Mesendoderm (in vitro differentiated cells): ENCODE measurements around the gene OR2T2.
"Not testable (repeated sequence)": the region's sequence is repeated elsewhere in the genome, so short reads cannot be mapped to it uniquely, and the experiment has no call there.

Source experiments
- DNase-seq: peaks from one replicate; pipeline ENCODE4 v3.0.0; 2013
- H2AK5ac ChIP-seq: 2 replicates; pipeline ENCODE4 v1.6.1; 2013; ENCODE audit warnings: low read length, inconsistent platforms
- H2BK120ac ChIP-seq: 2 replicates; pipeline ENCODE4 v1.6.1; 2013; ENCODE audit warnings: low read depth, mild to moderate bottlenecking, low read length, moderate library complexity, mixed read lengths
- H2BK15ac ChIP-seq: replicated peaks from 2 replicates; pipeline ENCODE4 v1.6.1; 2013; ENCODE audit warnings: low read depth, mild to moderate bottlenecking, moderate library complexity
- H2BK5ac ChIP-seq: 2 replicates; pipeline ENCODE4 v1.6.1; 2013; ENCODE audit warnings: low read length, inconsistent platforms
- H3K18ac ChIP-seq: 2 replicates; pipeline ENCODE4 v1.6.1; 2013; ENCODE audit warnings: mild to moderate bottlenecking, low read length, mixed read lengths
- H3K23ac ChIP-seq: one replicate; pipeline ENCODE4 v1.6.1; 2013; ENCODE audit warnings: low read length
- H3K27ac ChIP-seq: 2 replicates; pipeline ENCODE4 v1.5.1; 2013; ENCODE audit warnings: low read depth, mild to moderate bottlenecking, inconsistent platforms, low read length, moderate library complexity
- H3K27me3 ChIP-seq: 2 replicates; pipeline ENCODE4 v1.6.1; 2013; ENCODE audit warnings: low read length, control low read depth, mild to moderate bottlenecking, inconsistent platforms; ENCODE audit not compliant: insufficient read depth, poor library complexity
- H3K36me3 ChIP-seq: 2 replicates; pipeline ENCODE4 v1.6.1; 2013; ENCODE audit warnings: low read length, inconsistent platforms; ENCODE audit not compliant: control insufficient read depth, insufficient read depth
- H3K4ac ChIP-seq: one replicate; pipeline ENCODE4 v1.6.1; 2013; ENCODE audit warnings: low read depth, mild to moderate bottlenecking, low read length, moderate library complexity
- H3K4me1 ChIP-seq: 2 replicates; pipeline ENCODE4 v1.6.1; 2013; ENCODE audit warnings: low read depth, low read length, inconsistent platforms; ENCODE audit not compliant: control insufficient read depth
- H3K4me2 ChIP-seq: 2 replicates; pipeline ENCODE4 v1.6.1; 2013; ENCODE audit warnings: low read length
- H3K4me3 ChIP-seq: 2 replicates; pipeline ENCODE4 v1.5.1; 2013; ENCODE audit warnings: mild to moderate bottlenecking, low read length
- H3K56ac ChIP-seq: one replicate; pipeline ENCODE4 v1.6.1; 2013; ENCODE audit warnings: low read length
- H3K79me1 ChIP-seq: 2 replicates; pipeline ENCODE4 v1.6.1; 2013; ENCODE audit warnings: low read length, inconsistent platforms
- H3K79me2 ChIP-seq: 2 replicates; pipeline ENCODE4 v1.6.1; 2013; ENCODE audit warnings: mild to moderate bottlenecking, low read length; ENCODE audit not compliant: control insufficient read depth, insufficient read depth
- H3K9ac ChIP-seq: 2 replicates; pipeline ENCODE4 v1.6.1; 2013; ENCODE audit warnings: low read length, inconsistent platforms
- H4K5ac ChIP-seq: one replicate; pipeline ENCODE4 v1.6.1; 2013; ENCODE audit warnings: low read length
- H4K8ac ChIP-seq: one replicate; pipeline ENCODE4 v1.6.1; 2013; ENCODE audit warnings: low read depth, mild to moderate bottlenecking, control low read depth, low read length, moderate library complexity
- WGBS: extraction: QIAGEN DNeasy Blood & Tissue Kit; methylation state at CpG from one replicate; pipeline ENCODE4 v1.1.7; 2013; ENCODE audit warnings: low lambda C conversion rate, missing lambda C conversion rate; ENCODE audit not compliant: insufficient coverage; ENCODE audit errors: extremely low coverage; 5-methylcytosine and 5-hydroxymethylcytosine counted together

Gene OR2T2

DNA sequence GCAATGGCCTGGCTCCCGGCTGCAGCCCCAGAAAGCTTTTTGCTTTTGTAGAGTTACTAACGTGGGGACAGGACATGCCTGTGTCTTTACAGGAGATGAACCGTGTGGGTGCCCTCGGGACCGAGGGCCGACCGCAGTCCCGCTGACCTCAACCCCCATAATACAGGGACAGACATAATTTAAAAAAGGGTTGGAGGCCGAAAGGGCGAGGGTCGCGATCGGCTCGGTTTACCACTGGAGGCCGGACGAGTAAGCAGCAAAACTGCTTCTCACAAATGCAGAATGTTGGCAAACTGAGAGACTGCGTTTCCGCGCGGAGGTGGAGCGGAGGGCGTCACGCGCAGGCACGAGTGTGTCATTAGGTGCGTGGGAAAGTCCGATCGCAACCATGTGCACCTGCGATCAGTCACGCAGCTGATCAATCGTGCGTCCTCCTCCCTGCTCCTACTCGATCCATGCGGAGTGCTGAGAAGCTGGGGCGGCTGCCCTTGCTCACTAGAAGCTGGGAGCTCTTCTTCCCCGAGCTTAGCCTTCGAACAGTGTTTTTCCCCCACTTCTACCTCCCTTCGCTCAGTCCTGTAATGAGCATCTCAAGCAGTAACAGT is 11.5 kb upstream of the OR2T2 start:
- H3K4me2 ChIP-seq, H3K4me1 ChIP-seq, H3K36me3 ChIP-seq, H3K27ac ChIP-seq, H3K4me3 ChIP-seq, H3K4ac ChIP-seq, H2AK5ac ChIP-seq, H4K5ac ChIP-seq, H3K56ac ChIP-seq, H3K9ac ChIP-seq, H4K8ac ChIP-seq, H2BK15ac ChIP-seq, DNase-seq, H3K79me2 ChIP-seq, H3K18ac ChIP-seq, H2BK120ac ChIP-seq, H3K23ac ChIP-seq, H2BK5ac ChIP-seq, H3K27me3 ChIP-seq, H3K79me1 ChIP-seq: not testable (repeated sequence)
- no CpG with 5 or more reads among the region's 38 CpGs for WGBS

DNA sequence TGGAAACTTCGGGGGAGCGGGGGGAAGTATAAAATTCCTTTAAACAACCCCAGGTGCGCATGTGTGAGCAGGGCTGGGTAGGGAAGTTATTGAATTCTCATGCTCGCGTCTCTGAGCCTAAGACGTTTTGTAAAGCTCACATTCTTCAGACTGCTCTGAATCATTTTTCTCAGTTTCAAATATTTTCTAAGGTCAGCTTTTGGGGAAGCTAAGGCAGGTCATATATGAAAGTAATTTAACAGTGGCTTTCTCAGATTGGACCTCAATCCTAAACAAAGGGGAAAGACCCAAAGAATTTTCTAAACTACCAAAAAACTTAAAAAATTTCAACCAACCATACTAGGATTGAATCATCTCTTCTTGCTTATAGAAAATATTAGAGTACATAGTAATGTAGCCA is 10.5 kb upstream of the OR2T2 start:
- H3K27ac ChIP-seq, H3K79me2 ChIP-seq, H2BK15ac ChIP-seq, H4K8ac ChIP-seq, H3K56ac ChIP-seq, H3K79me1 ChIP-seq, H3K18ac ChIP-seq, H4K5ac ChIP-seq, H3K4me1 ChIP-seq, H2BK120ac ChIP-seq, H3K23ac ChIP-seq, H2AK5ac ChIP-seq, DNase-seq, H3K4me3 ChIP-seq, H3K36me3 ChIP-seq, H3K27me3 ChIP-seq, H2BK5ac ChIP-seq, H3K4me2 ChIP-seq, H3K4ac ChIP-seq, H3K9ac ChIP-seq: not testable (repeated sequence)
- WGBS = no CpG with 5 or more reads among the region's 6 CpGs

DNA sequence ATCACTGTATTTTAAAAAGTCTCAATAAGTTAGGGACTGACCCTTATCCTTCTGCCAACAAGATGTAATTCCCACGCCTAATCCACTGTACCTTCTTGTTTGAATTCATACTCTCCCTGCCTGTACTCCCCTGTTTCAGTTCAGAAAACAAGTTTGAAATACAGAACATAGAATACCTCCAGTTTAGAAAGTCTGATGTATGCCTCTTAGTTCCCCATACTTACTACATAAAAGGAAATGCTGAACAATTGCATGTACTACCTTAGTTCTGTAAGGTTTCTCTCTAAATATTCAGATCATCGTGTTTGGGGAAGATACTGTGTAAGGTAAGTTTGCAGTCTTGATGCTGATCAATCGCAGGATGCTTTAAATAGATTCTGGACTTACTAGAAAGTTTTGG is 9.1 kb upstream of the OR2T2 start:
- not testable (repeated sequence) for H3K4me2 ChIP-seq, H3K56ac ChIP-seq, H3K23ac ChIP-seq, H3K27me3 ChIP-seq, H2BK120ac ChIP-seq, H3K79me2 ChIP-seq, H4K8ac ChIP-seq, H4K5ac ChIP-seq, H3K27ac ChIP-seq, H3K79me1 ChIP-seq, H3K4me1 ChIP-seq, H2BK5ac ChIP-seq, H3K4me3 ChIP-seq, H3K4ac ChIP-seq, DNase-seq, H2BK15ac ChIP-seq, H3K9ac ChIP-seq, H3K36me3 ChIP-seq, H2AK5ac ChIP-seq, H3K18ac ChIP-seq
- WGBS = no CpG with 5 or more reads among the region's 3 CpGs

DNA sequence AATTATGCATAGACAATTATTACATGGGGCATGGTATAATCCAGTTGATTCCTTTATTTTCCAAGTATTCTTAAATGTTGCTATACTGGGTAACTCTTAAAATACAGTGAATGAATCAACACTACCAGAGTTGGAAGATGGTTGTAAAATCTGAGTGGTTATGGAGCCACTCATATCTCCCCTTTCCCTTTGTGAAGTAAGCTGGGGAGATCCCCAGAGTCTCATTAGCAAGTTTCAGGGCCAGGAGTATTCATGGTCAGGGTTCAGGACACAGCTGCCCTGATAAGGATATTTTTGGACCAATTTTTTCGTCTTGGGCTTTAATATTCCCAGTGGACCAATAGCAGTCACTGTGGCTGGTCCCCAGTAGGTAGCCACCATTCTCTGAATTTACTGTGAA is 6.8 kb upstream of the OR2T2 start:
- not testable (repeated sequence) for H2BK5ac ChIP-seq, H3K56ac ChIP-seq, H4K5ac ChIP-seq, H3K27me3 ChIP-seq, H2AK5ac ChIP-seq, H3K79me1 ChIP-seq, H2BK120ac ChIP-seq, H3K27ac ChIP-seq, H3K18ac ChIP-seq, H3K4ac ChIP-seq, DNase-seq, H3K23ac ChIP-seq, H3K4me1 ChIP-seq, H2BK15ac ChIP-seq, H4K8ac ChIP-seq, H3K4me3 ChIP-seq, H3K79me2 ChIP-seq, H3K9ac ChIP-seq, H3K4me2 ChIP-seq, H3K36me3 ChIP-seq
- WGBS = no CpG with 5 or more reads among the region's 1 CpG

DNA sequence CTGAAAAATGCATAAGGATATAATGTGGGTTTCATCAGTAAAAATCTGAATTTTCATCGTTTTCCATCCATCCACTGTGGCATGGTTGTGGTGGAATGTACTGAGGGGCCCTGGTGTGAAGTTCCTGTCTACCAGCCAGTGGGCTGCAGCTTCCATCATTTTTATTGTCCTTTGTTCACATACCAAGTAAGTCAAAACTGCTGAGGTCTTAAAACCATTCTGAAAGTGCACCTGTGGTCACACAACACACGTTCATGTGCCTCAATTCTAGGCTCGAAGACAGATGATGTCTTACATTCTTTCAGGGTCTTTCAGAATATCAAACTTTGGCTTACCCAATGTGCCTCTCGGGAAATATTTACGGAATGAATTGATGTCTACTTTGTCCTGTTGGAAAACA is 6.2 kb upstream of the OR2T2 start:
- not testable (repeated sequence) for H3K4me1 ChIP-seq, H2BK15ac ChIP-seq, H3K56ac ChIP-seq, H4K8ac ChIP-seq, H3K36me3 ChIP-seq, H2AK5ac ChIP-seq, H2BK5ac ChIP-seq, H2BK120ac ChIP-seq, H3K4me2 ChIP-seq, H4K5ac ChIP-seq, H3K9ac ChIP-seq, H3K79me2 ChIP-seq, H3K4me3 ChIP-seq, H3K18ac ChIP-seq, H3K27ac ChIP-seq, DNase-seq, H3K23ac ChIP-seq, H3K27me3 ChIP-seq, H3K4ac ChIP-seq, H3K79me1 ChIP-seq
- no CpG with 5 or more reads among the region's 5 CpGs for WGBS

DNA sequence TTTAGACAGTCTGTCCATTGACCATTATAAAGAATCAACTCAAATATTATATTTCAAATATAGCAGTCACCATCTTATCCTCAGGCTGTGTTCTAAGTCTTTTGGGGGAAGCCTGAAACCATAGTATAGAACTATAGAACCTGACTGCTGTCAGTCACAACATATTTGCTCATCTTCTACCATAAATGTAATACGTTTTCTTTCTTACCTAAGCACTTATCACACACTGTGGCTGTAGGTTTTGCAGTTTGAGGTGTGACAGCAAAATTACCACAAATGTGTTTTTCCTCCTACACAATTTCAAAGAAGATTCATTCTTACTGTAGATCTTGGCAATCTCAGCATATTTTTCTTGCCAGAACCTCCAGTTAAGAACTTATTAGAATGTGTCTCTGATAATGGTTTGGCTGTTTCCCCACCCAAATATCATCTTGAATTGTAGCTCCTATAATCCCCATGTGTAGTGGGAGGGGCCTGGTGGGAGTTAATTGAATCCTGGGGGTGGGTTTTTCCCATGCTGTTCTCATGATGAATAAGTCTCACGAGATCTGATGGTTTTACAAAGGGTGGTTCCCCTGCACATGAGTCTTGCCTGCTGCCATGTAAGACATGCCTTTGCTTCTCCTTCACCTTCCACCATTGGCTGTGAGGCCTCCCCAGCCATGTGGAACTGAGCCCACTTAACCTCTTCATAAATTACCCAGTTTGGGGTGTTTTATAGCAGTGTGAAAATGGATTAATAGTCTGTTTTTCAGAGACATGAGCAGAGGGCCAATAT is 2.7 kb upstream of the OR2T2 start:
- not testable (repeated sequence) for H3K27ac ChIP-seq, H4K5ac ChIP-seq, H2BK120ac ChIP-seq, H4K8ac ChIP-seq, H3K9ac ChIP-seq, H3K4me3 ChIP-seq, H3K4me1 ChIP-seq, H3K23ac ChIP-seq, H3K56ac ChIP-seq, H3K27me3 ChIP-seq, H3K4me2 ChIP-seq, H2BK5ac ChIP-seq, H2AK5ac ChIP-seq, H3K4ac ChIP-seq, H3K18ac ChIP-seq, H2BK15ac ChIP-seq, DNase-seq, H3K36me3 ChIP-seq, H3K79me2 ChIP-seq, H3K79me1 ChIP-seq
- WGBS = no CpG with 5 or more reads among the region's 2 CpGs
